AG04450 (cell line): ENCODE results near the gene SPRED2. TPM values are rescaled to one million over a fixed set of nuclear protein-coding genes. Genes with fewer than 3 reads are reported as not detected.

ENCODE experiments used
- CTCF ChIA-PET: fragments of 300-600, 350-600 bp; formaldehyde crosslinking; extraction: SDS; loops from one replicate; lab custom pipeline; 2022; ENCODE audit warnings: antibody characterized with exemption, inconsistent platforms; lab: Charles Lee
- POLR2A ChIA-PET: fragments of 350-600 bp; formaldehyde crosslinking; extraction: SDS; loops from one replicate; lab custom pipeline; 2021; ENCODE audit warnings: antibody characterized with exemption, inconsistent platforms; lab: Yijun Ruan, JAX
- DNase-seq: peaks from one replicate; pipeline ENCODE4 v3.0.0-alpha.2; 2011; ENCODE audit warnings: low read depth, low spot score
- H3K27ac ChIP-seq: one replicate; pipeline ENCODE4 v1.5.1; 2012; ENCODE audit warnings: low read depth, low read length, control low read depth
- H3K27me3 ChIP-seq: one replicate; pipeline ENCODE4 v1.6.0; 2012; ENCODE audit warnings: low read length; ENCODE audit not compliant: control insufficient read depth, insufficient read depth
- H3K4me3 ChIP-seq: 2 replicates; pipeline ENCODE4 v1.5.1; 2011; ENCODE audit warnings: mild to moderate bottlenecking, low read depth, low read length, control low read depth
- H3K9me3 ChIP-seq: 2 replicates; pipeline ENCODE4 v1.5.1; 2012; ENCODE audit warnings: low read length; ENCODE audit not compliant: control insufficient read depth, insufficient read depth
- polyA plus RNA-seq: library from polyadenylated mRNA; depleted of rRNA; stranded (reverse); fragments of >200 nt; gene quantifications from 2 replicates; pipeline ENCODE4 v1.2.3, GENCODE V29; 2011
- TF ChIP-seq, protein P1 (sequence below): IDR thresholded peaks from 2 replicates; pipeline ENCODE4 v1.5.1; 2011; ENCODE audit warnings: low read depth, low read length, control low read depth, inconsistent platforms

The SPRED2 gene
- polyA plus RNA-seq, 1 experiment, result 18.6 TPM

DNA sequence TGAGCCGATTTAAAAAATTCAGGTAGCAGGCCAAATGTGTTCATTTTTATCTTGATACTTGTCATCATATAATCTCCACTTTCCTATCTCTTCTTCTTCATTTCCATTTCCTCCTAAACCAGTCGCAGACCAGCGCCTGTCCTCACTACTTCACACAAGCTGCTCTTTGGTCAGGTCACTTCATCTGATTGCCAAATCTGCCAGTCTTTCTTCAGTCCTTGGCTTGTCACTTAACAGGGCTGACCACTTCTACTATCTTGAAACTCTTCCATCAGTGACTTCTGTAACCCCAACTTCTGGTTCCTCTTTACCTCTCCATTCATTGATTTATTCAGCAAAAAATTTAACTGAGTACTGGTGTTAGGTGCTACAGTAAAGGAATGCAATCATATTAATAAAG is 18.0 kb upstream of the SPRED2 start:
- ChIA-PET CTCF (interaction anchor here (0.5 kb wide), 1 partner anchor 12 kb away, joined by 3 read pairs; no protein-coding TSS in a partner anchor), POLR2A (no interaction called here)
- no peak overlapping the region for H3K27ac ChIP-seq

DNA sequence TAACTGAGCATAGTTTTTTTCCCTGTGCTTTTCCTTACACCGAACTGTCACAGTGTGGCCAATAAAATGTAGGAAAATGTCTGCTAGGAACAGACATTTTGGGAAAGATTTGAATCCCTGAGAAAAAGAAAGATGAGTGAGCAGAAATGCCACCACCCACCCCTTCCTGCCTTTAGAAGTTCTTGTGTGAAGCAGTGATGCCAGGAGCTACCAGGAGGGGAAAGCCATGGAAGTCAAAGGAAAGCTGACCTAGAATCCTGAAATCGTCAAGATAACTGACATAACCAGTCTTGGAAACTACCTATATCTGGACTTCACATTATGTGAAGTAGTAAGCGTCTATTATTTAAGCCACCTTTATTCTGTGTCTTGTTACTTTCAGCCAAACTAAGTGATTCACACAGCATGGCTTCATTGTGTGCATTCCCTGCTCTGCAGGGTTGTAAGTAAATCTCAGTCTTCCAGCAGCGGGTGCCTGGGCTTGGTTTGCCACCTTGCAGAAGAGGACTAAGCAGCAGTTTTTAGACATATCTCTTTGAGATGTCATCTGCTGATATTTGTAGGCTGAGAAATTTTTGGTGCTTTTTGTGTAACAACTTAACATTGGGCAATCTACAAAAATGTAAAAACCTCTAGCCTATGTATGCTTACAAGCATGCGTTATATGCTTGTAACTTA is 11.2 kb upstream of the SPRED2 start:
- ChIA-PET POLR2A (no interaction called here), CTCF (no interaction called here)
- Histone ChIP-seq H3K27ac (no peak overlapping the region), H3K9me3 (no peaks in the 10 kb centered on the region), H3K4me3 (no peak overlapping the region), H3K27me3 (no peaks in the 10 kb centered on the region)
- no peak for DNase-seq
- TF ChIP-seq, protein P1, sequence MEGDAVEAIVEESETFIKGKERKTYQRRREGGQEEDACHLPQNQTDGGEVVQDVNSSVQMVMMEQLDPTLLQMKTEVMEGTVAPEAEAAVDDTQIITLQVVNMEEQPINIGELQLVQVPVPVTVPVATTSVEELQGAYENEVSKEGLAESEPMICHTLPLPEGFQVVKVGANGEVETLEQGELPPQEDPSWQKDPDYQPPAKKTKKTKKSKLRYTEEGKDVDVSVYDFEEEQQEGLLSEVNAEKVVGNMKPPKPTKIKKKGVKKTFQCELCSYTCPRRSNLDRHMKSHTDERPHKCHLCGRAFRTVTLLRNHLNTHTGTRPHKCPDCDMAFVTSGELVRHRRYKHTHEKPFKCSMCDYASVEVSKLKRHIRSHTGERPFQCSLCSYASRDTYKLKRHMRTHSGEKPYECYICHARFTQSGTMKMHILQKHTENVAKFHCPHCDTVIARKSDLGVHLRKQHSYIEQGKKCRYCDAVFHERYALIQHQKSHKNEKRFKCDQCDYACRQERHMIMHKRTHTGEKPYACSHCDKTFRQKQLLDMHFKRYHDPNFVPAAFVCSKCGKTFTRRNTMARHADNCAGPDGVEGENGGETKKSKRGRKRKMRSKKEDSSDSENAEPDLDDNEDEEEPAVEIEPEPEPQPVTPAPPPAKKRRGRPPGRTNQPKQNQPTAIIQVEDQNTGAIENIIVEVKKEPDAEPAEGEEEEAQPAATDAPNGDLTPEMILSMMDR, result no peak

More for the DNA sequence above, 18.0 kb upstream of the SPRED2 start:
- no peak for DNase-seq
- Histone ChIP-seq H3K27me3 (peaks cover 2% of the 10 kb centered on the region), H3K9me3 (no peaks in the 10 kb centered on the region), H3K4me3 (no peak overlapping the region)
- TF ChIP-seq, protein P1, result no peak

GRCh38 chr2:65442420-65443020 is 10.1 kb upstream of the SPRED2 start:
- ChIA-PET CTCF (no interaction called here), POLR2A (no interaction called here)
- no peak for DNase-seq
- Histone ChIP-seq H3K27me3 (no peaks in the 10 kb centered on the region), H3K9me3 (no peaks in the 10 kb centered on the region), H3K4me3 (no peak overlapping the region), H3K27ac (no peak overlapping the region)
- TF ChIP-seq, protein P1, result no peak

DNA sequence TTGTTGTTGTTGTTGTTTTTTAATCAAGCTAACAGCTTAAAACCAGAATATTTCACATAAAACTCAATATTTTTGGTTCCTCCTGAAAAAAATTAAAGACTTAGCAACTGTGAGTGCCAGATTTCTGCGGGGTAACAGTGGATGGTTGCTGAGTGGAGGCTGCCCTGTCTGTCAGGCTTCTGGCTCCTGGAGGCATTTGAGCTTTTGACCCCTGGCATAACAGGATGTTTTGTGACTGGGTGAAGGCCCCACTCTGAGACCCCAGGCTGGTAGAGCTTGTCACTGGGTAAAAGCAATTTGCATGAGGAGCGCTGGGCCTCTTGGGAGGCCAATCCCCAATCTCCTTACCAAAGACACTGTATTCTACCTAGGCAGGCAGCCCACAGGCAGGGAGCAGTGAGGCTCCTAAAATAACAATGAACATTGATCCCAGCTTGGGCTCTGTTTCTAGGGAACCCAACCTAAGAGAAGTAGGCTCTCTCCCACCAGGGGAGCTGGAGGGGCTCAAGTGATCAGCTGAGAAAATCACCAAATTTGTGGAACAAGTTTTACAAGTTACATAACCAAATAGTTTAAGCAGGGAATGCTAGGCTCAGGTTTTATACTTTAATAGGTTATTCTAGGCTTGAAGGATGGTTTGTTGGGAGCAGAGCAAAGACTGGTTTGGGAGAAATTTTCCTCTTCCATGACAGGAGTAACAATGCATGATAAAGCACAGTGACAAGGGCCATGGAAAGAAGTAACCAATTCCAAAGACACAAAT is 5.9 kb upstream of the SPRED2 start:
- Histone ChIP-seq H3K4me3 (no peak overlapping the region), H3K27me3 (no peaks in the 10 kb centered on the region), H3K9me3 (no peaks in the 10 kb centered on the region), H3K27ac (no peak overlapping the region)
- POLR2A ChIA-PET, result no interaction called here
- CTCF ChIA-PET, result interaction anchor here (1.0 to 5.4 kb wide), 4 partner anchors 12 to 173 kb away, joined by 3 to 32 read pairs (median 3); no protein-coding TSS in a partner anchor
- TF ChIP-seq, protein P1, result no peak
- DNase-seq, result no peak
